OCI-LY1 (cell line): ENCODE results near the gene MNT.

Experiments used
- EZH2 ChIP-seq: fragments of 200-600 bp; sonication (generic), shearing (Covaris generic); IDR thresholded peaks from 2 replicates; pipeline ENCODE4 v1.8.0; 2017; ENCODE audit warnings: borderline replicate concordance, mixed run types, mild to moderate bottlenecking, antibody characterized with exemption, low read length, moderate library complexity, mixed read lengths
- TF ChIP-seq, protein P1 (sequence below): fragments of 200-600 bp; sonication (generic), shearing (Covaris generic); IDR thresholded peaks from 2 replicates; pipeline ENCODE4 v1.5.1; 2017; ENCODE audit warnings: mild to moderate bottlenecking, antibody characterized with exemption, low read length, moderate library complexity, mixed read lengths

DNA sequence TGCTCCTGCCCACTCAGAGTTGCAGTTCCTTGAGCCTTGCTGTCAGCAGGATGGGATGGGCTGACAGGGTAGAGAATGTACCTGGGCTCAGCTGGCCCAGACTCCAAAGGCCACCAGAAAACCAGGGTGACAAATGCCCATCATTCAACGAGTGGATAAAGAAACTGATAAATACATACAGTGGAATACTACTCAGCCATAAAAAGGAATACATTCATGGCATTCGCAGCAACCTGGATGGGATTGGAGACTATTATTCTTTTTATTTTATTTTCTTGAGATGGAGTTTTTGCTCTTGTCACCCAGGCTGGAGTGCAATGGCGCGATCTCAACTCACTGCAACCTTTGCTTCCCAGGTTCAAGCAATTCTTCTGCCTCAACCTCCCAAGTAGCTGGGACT is 43.6 kb downstream of the MNT start:
- TF ChIP-seq, protein P1, sequence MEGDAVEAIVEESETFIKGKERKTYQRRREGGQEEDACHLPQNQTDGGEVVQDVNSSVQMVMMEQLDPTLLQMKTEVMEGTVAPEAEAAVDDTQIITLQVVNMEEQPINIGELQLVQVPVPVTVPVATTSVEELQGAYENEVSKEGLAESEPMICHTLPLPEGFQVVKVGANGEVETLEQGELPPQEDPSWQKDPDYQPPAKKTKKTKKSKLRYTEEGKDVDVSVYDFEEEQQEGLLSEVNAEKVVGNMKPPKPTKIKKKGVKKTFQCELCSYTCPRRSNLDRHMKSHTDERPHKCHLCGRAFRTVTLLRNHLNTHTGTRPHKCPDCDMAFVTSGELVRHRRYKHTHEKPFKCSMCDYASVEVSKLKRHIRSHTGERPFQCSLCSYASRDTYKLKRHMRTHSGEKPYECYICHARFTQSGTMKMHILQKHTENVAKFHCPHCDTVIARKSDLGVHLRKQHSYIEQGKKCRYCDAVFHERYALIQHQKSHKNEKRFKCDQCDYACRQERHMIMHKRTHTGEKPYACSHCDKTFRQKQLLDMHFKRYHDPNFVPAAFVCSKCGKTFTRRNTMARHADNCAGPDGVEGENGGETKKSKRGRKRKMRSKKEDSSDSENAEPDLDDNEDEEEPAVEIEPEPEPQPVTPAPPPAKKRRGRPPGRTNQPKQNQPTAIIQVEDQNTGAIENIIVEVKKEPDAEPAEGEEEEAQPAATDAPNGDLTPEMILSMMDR = no peak
- TF ChIP-seq EZH2 = no peak
